ENCODE results near the gene ICAM1. TPM values are rescaled to one million over a fixed set of nuclear protein-coding genes. Genes with fewer than 3 reads are reported as not detected.

Gene ICAM1
- total RNA-seq, 4 donors from 2014 or later = 5.1 to 19.0 (median 6.7) TPM

DNA sequence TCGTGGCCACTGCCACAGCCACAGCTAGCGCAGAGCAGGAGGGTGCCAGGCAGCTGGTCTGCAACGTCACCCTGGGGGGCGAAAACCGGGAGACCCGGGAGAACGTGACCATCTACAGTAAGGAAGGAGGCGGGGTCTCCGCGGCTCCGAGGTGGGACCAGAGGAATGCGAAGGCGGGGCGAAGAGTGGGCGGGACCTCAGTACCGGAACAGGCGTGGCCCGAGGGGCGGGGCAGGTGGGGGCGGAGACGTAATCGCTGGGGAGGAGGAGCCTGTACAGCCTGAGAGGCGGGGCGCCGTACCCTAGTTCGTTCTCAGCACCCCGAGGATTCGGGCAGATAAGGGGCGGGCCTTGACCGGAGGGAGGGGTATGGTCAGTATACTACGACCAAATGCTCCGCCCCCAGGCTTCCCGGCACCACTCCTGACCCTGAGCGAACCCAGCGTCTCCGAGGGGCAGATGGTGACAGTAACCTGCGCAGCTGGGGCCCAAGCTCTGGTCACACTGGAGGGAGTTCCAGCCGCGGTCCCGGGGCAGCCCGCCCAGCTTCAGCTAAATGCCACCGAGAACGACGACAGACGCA lies 21.4 kb downstream of the ICAM1 start:
- TF ChIP-seq, protein P1, sequence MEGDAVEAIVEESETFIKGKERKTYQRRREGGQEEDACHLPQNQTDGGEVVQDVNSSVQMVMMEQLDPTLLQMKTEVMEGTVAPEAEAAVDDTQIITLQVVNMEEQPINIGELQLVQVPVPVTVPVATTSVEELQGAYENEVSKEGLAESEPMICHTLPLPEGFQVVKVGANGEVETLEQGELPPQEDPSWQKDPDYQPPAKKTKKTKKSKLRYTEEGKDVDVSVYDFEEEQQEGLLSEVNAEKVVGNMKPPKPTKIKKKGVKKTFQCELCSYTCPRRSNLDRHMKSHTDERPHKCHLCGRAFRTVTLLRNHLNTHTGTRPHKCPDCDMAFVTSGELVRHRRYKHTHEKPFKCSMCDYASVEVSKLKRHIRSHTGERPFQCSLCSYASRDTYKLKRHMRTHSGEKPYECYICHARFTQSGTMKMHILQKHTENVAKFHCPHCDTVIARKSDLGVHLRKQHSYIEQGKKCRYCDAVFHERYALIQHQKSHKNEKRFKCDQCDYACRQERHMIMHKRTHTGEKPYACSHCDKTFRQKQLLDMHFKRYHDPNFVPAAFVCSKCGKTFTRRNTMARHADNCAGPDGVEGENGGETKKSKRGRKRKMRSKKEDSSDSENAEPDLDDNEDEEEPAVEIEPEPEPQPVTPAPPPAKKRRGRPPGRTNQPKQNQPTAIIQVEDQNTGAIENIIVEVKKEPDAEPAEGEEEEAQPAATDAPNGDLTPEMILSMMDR (IDR thresholded peaks at IDR 0.05) = no peak
- no peak for TF ChIP-seq POLR2A (IDR thresholded peaks at IDR 0.05)
- peak overlapping the region; percentile 1 for H3K4me3 ChIP-seq (ENCODE audit: low read depth, poor library complexity, severe bottlenecking)
- DNase-seq (ENCODE audit: low spot score in 2 of 2) = peak; percentile 76 to 96
- intact Hi-C loops (cut with DNase I; ENCODE audit: low total_unique reads) = no loop called here
- 1 to 2% methylated on average over 38 to 42 of the region's 45 CpGs for WGBS, 2 donors

DNA sequence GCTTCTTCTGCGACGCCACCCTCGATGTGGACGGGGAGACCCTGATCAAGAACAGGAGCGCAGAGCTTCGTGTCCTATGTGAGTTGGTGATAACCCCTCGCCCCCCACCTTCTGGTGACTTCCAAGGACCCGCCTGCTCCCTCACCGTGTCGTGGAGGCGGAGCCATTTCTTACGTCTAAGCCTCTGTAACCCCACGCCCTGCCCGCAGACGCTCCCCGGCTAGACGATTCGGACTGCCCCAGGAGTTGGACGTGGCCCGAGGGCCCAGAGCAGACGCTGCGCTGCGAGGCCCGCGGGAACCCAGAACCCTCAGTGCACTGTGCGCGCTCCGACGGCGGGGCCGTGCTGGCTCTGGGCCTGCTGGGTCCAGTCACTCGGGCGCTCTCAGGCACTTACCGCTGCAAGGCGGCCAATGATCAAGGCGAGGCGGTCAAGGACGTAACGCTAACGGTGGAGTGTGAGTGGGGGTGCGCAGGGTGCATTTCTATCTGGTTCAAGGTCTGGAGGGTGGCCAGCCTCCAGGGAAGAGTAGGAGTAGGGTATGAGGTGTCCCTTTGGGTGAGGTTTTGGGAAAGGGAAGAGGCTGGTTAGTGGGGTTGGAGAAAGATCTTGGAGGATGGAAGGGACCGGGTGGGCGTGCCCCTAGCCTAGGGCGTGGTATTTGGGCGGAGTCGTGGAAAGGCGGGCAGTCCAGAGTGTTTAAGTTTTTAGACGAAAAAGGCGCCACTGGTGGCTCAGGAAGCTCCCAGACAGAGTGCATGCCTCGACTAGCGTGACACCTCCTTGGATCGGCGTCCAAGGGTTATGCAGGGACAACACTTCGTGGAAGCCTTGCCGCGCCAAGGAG lies 22.1 kb downstream of the ICAM1 start:
- TF ChIP-seq, protein P1 (IDR thresholded peaks at IDR 0.05) = no peak
- TF ChIP-seq POLR2A (IDR thresholded peaks at IDR 0.05) = no peak
- intact Hi-C loops (cut with DNase I; ENCODE audit: low total_unique reads) = no loop called here
- DNase-seq (ENCODE audit: low spot score in 2 of 2) = no peak
- 6 to 21% methylated on average over 56 of the region's 56 CpGs for WGBS, 2 donors
- no peak overlapping the region for H3K4me3 ChIP-seq (ENCODE audit: low read depth, poor library complexity, severe bottlenecking)

DNA sequence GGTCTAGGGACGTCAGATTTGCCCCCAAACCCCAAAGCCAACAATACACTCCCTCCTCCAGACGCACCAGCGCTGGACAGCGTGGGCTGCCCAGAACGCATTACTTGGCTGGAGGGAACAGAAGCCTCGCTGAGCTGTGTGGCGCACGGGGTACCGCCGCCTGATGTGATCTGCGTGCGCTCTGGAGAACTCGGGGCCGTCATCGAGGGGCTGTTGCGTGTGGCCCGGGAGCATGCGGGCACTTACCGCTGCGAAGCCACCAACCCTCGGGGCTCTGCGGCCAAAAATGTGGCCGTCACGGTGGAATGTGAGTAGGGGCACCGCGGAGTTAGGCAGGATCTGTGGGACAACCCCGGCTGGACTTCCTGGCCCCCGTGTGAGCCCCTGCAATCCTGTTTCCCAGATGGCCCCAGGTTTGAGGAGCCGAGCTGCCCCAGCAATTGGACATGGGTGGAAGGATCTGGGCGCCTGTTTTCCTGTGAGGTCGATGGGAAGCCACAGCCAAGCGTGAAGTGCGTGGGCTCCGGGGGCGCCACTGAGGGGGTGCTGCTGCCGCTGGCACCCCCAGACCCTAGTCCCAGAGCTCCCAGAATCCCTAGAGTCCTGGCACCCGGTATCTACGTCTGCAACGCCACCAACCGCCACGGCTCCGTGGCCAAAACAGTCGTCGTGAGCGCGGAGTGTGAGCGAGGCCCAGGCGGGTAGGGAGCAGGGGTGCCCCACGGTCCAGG lies 22.9 kb downstream of the ICAM1 start:
- TF ChIP-seq POLR2A (IDR thresholded peaks at IDR 0.05) = no peak
- TF ChIP-seq, protein P1 (IDR thresholded peaks at IDR 0.05) = no peak
- no peak for DNase-seq (ENCODE audit: low spot score in 2 of 2)
- 15 to 16% methylated on average over 24 to 39 of the region's 49 CpGs for WGBS, 2 donors
- no peak overlapping the region for H3K4me3 ChIP-seq (ENCODE audit: low read depth, poor library complexity, severe bottlenecking)
- intact Hi-C loops (cut with DNase I; ENCODE audit: low total_unique reads) = no loop called here

DNA sequence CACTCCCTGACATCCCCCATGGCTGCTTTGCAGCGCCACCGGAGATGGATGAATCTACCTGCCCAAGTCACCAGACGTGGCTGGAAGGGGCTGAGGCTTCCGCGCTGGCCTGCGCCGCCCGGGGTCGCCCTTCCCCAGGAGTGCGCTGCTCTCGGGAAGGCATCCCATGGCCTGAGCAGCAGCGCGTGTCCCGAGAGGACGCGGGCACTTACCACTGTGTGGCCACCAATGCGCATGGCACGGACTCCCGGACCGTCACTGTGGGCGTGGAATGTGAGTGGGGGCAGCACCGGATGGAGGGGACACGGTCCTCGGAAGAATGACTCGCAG lies 23.4 kb downstream of the ICAM1 start:
- H3K4me3 ChIP-seq (ENCODE audit: low read depth, poor library complexity, severe bottlenecking) = no peak overlapping the region
- 7 to 34% methylated on average over 10 to 19 of the region's 25 CpGs for WGBS, 2 donors

DNA sequence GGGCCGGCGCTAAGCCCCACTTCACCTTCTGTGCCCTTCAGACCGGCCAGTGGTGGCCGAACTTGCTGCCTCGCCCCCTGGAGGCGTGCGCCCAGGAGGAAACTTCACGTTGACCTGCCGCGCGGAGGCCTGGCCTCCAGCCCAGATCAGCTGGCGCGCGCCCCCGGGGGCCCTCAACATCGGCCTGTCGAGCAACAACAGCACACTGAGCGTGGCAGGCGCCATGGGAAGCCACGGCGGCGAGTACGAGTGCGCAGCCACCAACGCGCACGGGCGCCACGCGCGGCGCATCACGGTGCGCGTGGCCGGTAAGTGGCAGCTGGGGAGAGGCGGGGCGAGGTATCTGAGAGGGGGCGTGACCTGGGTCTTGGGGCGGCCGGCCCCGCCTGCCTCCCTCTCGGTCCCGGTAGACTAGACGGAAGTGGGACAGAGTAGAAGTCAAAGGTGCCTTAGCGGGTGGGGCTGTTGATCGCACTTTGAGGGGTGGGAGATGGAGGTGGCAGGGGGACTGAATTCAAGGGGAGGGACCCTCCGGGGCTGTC lies 24.5 kb downstream of the ICAM1 start:
- no peak for DNase-seq (ENCODE audit: low spot score in 2 of 2)
- 1 to 2% methylated on average over 22 to 36 of the region's 48 CpGs for WGBS, 2 donors
- TF ChIP-seq, protein P1 (IDR thresholded peaks at IDR 0.05) = no peak
- no peak for TF ChIP-seq POLR2A (IDR thresholded peaks at IDR 0.05)
- H3K4me3 ChIP-seq (ENCODE audit: low read depth, poor library complexity, severe bottlenecking) = no peak overlapping the region
- intact Hi-C loops (cut with DNase I; ENCODE audit: low total_unique reads) = no loop called here

More for the DNA sequence above, 23.4 kb downstream of the ICAM1 start:
- DNase-seq (ENCODE audit: low spot score in 2 of 2) = no peak
- TF ChIP-seq, protein P1 (IDR thresholded peaks at IDR 0.05) = no peak
- TF ChIP-seq POLR2A (IDR thresholded peaks at IDR 0.05) = no peak
- intact Hi-C loops (cut with DNase I; ENCODE audit: low total_unique reads) = no loop called here
